ENCODE data around the gene UBAC2.

Gene UBAC2, protein sequence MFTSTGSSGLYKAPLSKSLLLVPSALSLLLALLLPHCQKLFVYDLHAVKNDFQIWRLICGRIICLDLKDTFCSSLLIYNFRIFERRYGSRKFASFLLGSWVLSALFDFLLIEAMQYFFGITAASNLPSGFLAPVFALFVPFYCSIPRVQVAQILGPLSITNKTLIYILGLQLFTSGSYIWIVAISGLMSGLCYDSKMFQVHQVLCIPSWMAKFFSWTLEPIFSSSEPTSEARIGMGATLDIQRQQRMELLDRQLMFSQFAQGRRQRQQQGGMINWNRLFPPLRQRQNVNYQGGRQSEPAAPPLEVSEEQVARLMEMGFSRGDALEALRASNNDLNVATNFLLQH

DNA sequence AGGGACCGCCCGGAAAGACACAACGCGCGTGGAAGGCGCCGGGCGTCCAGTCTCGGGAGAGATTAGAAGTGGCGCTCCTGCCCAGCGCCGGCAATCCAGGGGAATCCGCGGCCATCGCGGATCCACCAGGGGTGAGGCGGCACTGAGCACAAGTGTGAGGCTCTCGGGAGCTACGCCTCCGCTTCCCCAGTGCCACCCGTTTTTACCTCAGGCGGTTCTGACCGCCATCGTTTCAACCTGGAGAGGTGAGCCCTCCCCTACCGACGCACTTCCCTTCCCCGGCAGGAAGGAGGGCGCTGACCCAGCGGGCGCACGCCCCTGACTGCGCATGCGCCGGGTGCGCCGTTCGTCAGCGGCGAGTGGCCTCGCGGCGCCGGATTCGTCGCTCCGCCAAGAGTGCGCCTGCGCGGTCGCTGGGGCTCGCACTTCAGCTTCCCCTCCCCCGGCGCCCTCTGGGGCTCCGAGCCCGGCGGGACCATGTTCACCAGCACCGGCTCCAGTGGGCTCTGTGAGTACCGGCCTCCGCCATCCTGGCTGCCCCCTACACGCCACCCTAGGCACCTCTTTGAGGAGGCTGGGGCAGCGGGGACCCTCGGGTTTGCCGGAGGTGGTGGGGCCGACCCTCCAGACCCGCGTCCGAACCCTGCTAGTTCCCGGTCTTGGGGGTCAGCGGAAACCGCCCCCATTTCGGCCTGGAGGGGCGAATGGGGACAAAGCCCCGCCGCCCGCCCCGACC lies at the start of gene UBAC2:
TSS of gene UBAC2 (plus strand) at position 423 of the 736 bp plus-strand sequence. CDS start at position 478, 55 bp downstream.
- Histone ChIP-seq H3K4me1 (ENCODE audit: insufficient read depth, low read length, severe bottlenecking) (peaks cover 49% of the 10 kb centered on the region), H4K20me1 (ENCODE audit: insufficient read depth, low read length) (peaks cover 3% of the 10 kb centered on the region; the same call in 1 of the 2 replicates)

DNA sequence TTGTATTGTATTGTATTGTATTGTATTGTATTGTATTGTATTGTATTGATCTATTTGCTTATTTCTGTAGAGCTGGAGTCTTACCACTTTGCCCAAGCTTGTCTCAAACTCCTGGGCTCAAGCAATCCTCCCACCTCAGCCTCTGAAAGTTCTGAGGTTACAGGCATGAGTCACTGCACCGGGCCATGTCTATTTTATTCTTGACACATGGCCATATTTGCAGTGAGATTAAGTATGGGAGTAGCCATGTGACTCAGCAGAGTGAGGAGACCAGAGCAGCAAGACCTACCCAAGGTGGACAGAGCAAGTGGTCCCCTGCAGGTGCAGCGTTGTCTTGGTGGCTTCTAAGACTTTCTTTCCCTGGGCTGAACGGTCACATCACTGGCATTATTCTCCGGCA lies 49.1 kb upstream of the UBAC2 start:
- Histone ChIP-seq H3K27me3 (ENCODE audit: insufficient read depth, low read length) (peaks cover 6% of the 10 kb centered on the region; the same call in 1 of the 2 replicates), H3K36me3 (ENCODE audit: insufficient read depth, low read length) (no peaks in the 10 kb centered on the region), H4K20me1 (ENCODE audit: insufficient read depth, low read length) (no peaks in the 10 kb centered on the region), H3K9me3 (ENCODE audit: low read length) (no peaks in the 10 kb centered on the region), H3K4me1 (ENCODE audit: insufficient read depth, low read length, severe bottlenecking) (no peaks in the 10 kb centered on the region), H3K79me2 (ENCODE audit: insufficient read depth, low read length) (no peaks in the 10 kb centered on the region), H3F3A (ENCODE audit: insufficient read depth, low read length) (no peaks in the 10 kb centered on the region), H3K27ac (ENCODE audit: low read depth, low read length, poor library complexity, severe bottlenecking) (no peak overlapping the region), H3K4me3 (ENCODE audit: low read depth, low read length, poor library complexity, severe bottlenecking) (no peak overlapping the region), H3K9ac (ENCODE audit: low read length) (no peak overlapping the region), H3K9me2 (ENCODE audit: low read depth, low read length) (no peaks in the 10 kb centered on the region), H3K4me2 (ENCODE audit: low read length) (no peak overlapping the region), H2AFZ (ENCODE audit: low read length) (no peak overlapping the region)
- TF ChIP-seq EZH2 (IDR thresholded peaks at IDR 0.05; ENCODE audit: borderline replicate concordance, low read length), result no peak
- TF ChIP-seq, protein P1, sequence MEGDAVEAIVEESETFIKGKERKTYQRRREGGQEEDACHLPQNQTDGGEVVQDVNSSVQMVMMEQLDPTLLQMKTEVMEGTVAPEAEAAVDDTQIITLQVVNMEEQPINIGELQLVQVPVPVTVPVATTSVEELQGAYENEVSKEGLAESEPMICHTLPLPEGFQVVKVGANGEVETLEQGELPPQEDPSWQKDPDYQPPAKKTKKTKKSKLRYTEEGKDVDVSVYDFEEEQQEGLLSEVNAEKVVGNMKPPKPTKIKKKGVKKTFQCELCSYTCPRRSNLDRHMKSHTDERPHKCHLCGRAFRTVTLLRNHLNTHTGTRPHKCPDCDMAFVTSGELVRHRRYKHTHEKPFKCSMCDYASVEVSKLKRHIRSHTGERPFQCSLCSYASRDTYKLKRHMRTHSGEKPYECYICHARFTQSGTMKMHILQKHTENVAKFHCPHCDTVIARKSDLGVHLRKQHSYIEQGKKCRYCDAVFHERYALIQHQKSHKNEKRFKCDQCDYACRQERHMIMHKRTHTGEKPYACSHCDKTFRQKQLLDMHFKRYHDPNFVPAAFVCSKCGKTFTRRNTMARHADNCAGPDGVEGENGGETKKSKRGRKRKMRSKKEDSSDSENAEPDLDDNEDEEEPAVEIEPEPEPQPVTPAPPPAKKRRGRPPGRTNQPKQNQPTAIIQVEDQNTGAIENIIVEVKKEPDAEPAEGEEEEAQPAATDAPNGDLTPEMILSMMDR (IDR thresholded peaks at IDR 0.05; ENCODE audit: low read length), result no peak

More for the DNA sequence above, at the start of gene UBAC2:
- Histone ChIP-seq H3K36me3 (ENCODE audit: insufficient read depth, low read length) (no peaks in the 10 kb centered on the region; the same call in 1 of the 2 replicates), H3K9me2 (ENCODE audit: low read depth, low read length) (no peaks in the 10 kb centered on the region), H3K79me2 (ENCODE audit: insufficient read depth, low read length) (no peaks in the 10 kb centered on the region), H3K9ac (ENCODE audit: low read length) (peak within 1 kb of the TSS; percentile 92), H3K27me3 (ENCODE audit: insufficient read depth, low read length) (peaks cover 7% of the 10 kb centered on the region), H2AFZ (ENCODE audit: low read length) (no peak within 1 kb of the TSS), H3K9me3 (ENCODE audit: low read length) (no peaks in the 10 kb centered on the region), H3F3A (ENCODE audit: insufficient read depth, low read length) (no peaks in the 10 kb centered on the region), H3K4me2 (ENCODE audit: low read length) (peak within 1 kb of the TSS; percentile 92), H3K27ac (ENCODE audit: low read depth, low read length, poor library complexity, severe bottlenecking) (peak within 1 kb of the TSS; percentile 56), H3K4me3 (ENCODE audit: low read depth, low read length, poor library complexity, severe bottlenecking) (peak within 1 kb of the TSS; percentile 85)
- TF ChIP-seq, protein P1 (IDR thresholded peaks at IDR 0.05; ENCODE audit: low read length), result no peak
- no peak for TF ChIP-seq EZH2 (IDR thresholded peaks at IDR 0.05; ENCODE audit: borderline replicate concordance, low read length)

DNA sequence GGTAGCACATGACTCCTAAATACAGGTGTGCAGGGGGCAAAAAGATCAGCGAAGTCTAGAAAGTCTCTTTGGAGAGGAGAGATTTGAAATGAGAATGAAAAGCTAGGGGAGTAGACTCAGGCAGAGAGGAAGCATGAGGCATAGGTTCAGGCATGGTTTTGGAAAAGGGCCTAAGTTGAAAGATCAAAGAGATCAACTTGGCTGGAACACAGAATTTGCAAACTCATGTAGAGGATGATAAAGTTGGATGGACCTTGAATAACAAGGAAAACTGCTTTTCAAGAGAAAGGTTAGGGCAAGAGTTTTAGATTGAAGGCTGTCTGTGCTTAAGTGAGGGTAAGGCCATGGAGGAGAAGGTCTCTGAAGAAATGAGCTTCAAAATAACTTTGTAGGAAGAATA lies 47.4 kb upstream of the UBAC2 start:
- no peaks in the 10 kb centered on the region for H3K9me2 ChIP-seq (ENCODE audit: low read depth, low read length)
- H3K27me3 ChIP-seq (ENCODE audit: insufficient read depth, low read length), result 0 out of 2 replicates have a peak, but pooled peaks cover 3% of the 10 kb centered on the region
- H3K36me3 ChIP-seq (ENCODE audit: insufficient read depth, low read length), result no peaks in the 10 kb centered on the region
- no peaks in the 10 kb centered on the region for H3K4me1 ChIP-seq (ENCODE audit: insufficient read depth, low read length, severe bottlenecking)
- H3K79me2 ChIP-seq (ENCODE audit: insufficient read depth, low read length), result no peaks in the 10 kb centered on the region
- no peak overlapping the region for H3K4me3 ChIP-seq (ENCODE audit: low read depth, low read length, poor library complexity, severe bottlenecking)
- H4K20me1 ChIP-seq (ENCODE audit: insufficient read depth, low read length), result no peaks in the 10 kb centered on the region
- no peaks in the 10 kb centered on the region for H3F3A ChIP-seq (ENCODE audit: insufficient read depth, low read length)
- H3K4me2 ChIP-seq (ENCODE audit: low read length), result no peak overlapping the region
- no peak overlapping the region for H3K27ac ChIP-seq (ENCODE audit: low read depth, low read length, poor library complexity, severe bottlenecking)
- no peaks in the 10 kb centered on the region for H3K9me3 ChIP-seq (ENCODE audit: low read length)
- TF ChIP-seq, protein P1 (IDR thresholded peaks at IDR 0.05; ENCODE audit: low read length), result no peak
- TF ChIP-seq EZH2 (IDR thresholded peaks at IDR 0.05; ENCODE audit: borderline replicate concordance, low read length), result no peak
- no peak overlapping the region for H2AFZ ChIP-seq (ENCODE audit: low read length)
- H3K9ac ChIP-seq (ENCODE audit: low read length), result no peak overlapping the region

All from OCI-LY1 (cell line).